ENCODE data around the gene DSCAM. TPM values are rescaled to one million over a fixed set of nuclear protein-coding genes. Genes with fewer than 3 reads are reported as not detected.

DSCAM gene
- total and polyA plus RNA-seq, 4 experiments from 2014 or later: not detected

DNA sequence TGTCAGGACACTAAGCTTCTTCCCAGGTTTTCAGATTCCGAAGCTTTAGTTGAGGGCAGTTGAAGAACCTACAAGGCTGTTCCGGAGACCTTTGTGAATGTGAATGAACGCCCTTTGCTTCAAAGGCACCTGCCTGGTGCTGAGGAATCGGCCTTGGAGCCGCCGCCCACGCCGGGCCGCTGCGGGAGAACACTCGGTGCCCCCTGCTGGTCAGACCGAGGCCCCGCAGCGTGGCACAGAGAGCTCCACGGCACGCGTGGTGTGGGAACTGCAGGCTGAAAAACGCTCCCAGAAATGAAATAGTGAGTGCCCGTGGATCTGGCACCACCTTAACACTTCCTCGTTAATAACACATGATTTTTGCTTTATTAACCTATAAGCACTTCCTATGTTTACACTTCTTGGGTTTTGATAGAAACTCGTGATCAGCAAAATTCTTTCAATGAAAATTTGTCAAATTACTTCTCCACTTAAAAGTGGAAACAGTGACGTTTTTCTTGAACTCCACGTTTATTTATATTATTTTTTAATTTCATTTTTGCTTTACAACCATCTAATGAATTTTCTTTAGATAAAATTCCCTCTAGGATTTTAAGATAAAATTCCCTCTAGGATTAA lies 460.6 kb downstream of the DSCAM start:
- H3K4me1 Mint-ChIP-seq: no peaks in the 10 kb centered on the region
- peaks cover 0 to 5% (median 0%) of the 10 kb centered on the region in 8 donors for H3K9me3 Mint-ChIP-seq
- intact Hi-C loops (cut with micrococcal nuclease): no loop called here
- no peaks in the 10 kb centered on the region for H3K27me3 ChIP-seq (ENCODE audit: insufficient read depth, low read length)
- H3K9me3 ChIP-seq (ENCODE audit: control insufficient read depth in 1 of 2, low read length in 2 of 2): no peaks in the 10 kb centered on the region
- peaks cover 0 to 2% of the 10 kb centered on the region in 2 donors for H3K27me3 Mint-ChIP-seq
- H3K36me3 ChIP-seq (ENCODE audit: insufficient read depth, low read length): no peaks in the 10 kb centered on the region
- H3K27ac Mint-ChIP-seq: no peak overlapping the region
- DNase-seq: peak in 1 of 5 donors; percentile 1
- H3K4me3 ChIP-seq (ENCODE audit: low read length in 2 of 2): no peak overlapping the region
- no peaks in the 10 kb centered on the region for H3K36me3 Mint-ChIP-seq
- H3K27ac ChIP-seq (ENCODE audit: low read depth, low read length): no peak overlapping the region
- ChIA-PET POLR2A (ENCODE audit: partially characterized antibody) (no interaction called here), CTCF (ENCODE audit: partially characterized antibody) (no interaction called here)
- H3K4me3 Mint-ChIP-seq: no peak overlapping the region
- no peaks in the 10 kb centered on the region for H3K4me1 ChIP-seq (ENCODE audit: insufficient read depth, low read length)

DNA sequence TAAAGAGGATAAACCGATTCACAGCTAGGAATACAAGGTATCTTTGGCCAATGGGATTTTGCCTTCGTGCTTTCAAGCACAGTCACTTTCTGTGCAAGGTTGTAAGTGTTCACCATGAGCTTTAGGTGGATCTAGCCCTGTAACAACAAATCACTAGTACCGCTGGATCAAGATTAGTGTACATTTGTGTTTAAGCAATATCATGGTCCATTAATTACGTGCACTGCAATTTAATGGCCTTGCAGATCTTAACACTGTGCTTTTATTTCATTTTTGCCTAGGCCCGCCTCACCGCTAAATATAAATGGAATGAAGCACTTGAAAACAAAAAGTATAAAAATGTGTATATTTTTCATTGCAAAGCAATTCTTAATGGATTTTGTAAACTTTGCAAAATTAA lies 461.1 kb downstream of the DSCAM start:
- Mint-ChIP-seq H3K4me3 (no peak overlapping the region), H3K4me1 (no peaks in the 10 kb centered on the region), H3K9me3 (peaks cover 0 to 4% (median under 1%) of the 10 kb centered on the region in 8 donors), H3K27me3 (peaks cover 0 to 2% of the 10 kb centered on the region in 2 donors), H3K27ac (no peak overlapping the region), H3K36me3 (no peaks in the 10 kb centered on the region)
- ChIA-PET CTCF (ENCODE audit: partially characterized antibody) (no interaction called here), POLR2A (ENCODE audit: partially characterized antibody) (no interaction called here)
- H3K4me3 ChIP-seq (ENCODE audit: low read length in 2 of 2): no peak overlapping the region
- intact Hi-C loops (cut with micrococcal nuclease): no loop called here
- no peaks in the 10 kb centered on the region for H3K4me1 ChIP-seq (ENCODE audit: insufficient read depth, low read length)
- H3K36me3 ChIP-seq (ENCODE audit: insufficient read depth, low read length): no peaks in the 10 kb centered on the region
- no peak for DNase-seq
- H3K9me3 ChIP-seq (ENCODE audit: control insufficient read depth in 1 of 2, low read length in 2 of 2): no peaks in the 10 kb centered on the region
- no peaks in the 10 kb centered on the region for H3K27me3 ChIP-seq (ENCODE audit: insufficient read depth, low read length)
- H3K27ac ChIP-seq (ENCODE audit: low read depth, low read length): no peak overlapping the region

- H3K4me1 Mint-ChIP-seq: no peaks in the 10 kb centered on the region
- Histone ChIP-seq H3K4me1 (ENCODE audit: insufficient read depth, low read length) (no peaks in the 10 kb centered on the region), H3K27ac (ENCODE audit: low read depth, low read length) (no peak overlapping the region), H3K36me3 (ENCODE audit: insufficient read depth, low read length) (no peaks in the 10 kb centered on the region), H3K9me3 (ENCODE audit: control insufficient read depth in 1 of 2, low read length in 2 of 2) (no peaks in the 10 kb centered on the region), H3K27me3 (ENCODE audit: insufficient read depth, low read length) (no peaks in the 10 kb centered on the region), H3K4me3 (ENCODE audit: low read length in 2 of 2) (no peak overlapping the region)
- no peaks in the 10 kb centered on the region for H3K36me3 Mint-ChIP-seq
- intact Hi-C loops (cut with micrococcal nuclease): no loop called here
- POLR2A ChIA-PET (ENCODE audit: partially characterized antibody): no interaction called here
- H3K4me3 Mint-ChIP-seq: no peak overlapping the region
- CTCF ChIA-PET (ENCODE audit: partially characterized antibody): no interaction called here
- DNase-seq: no peak
- H3K27me3 Mint-ChIP-seq: peaks cover 0 to 1% of the 10 kb centered on the region in 2 donors
- peaks cover 0 to 11% (median 3%) of the 10 kb centered on the region in 8 donors for H3K9me3 Mint-ChIP-seq
- H3K27ac Mint-ChIP-seq: no peak overlapping the region
Measured at GRCh38 chr21:40383951-40384350, 463.0 kb downstream of the DSCAM start.

GRCh38 chr21:40381111-40381510 lies 465.8 kb downstream of the DSCAM start:
- no peaks in the 10 kb centered on the region for H3K4me1 Mint-ChIP-seq
- Histone ChIP-seq H3K27ac (ENCODE audit: low read depth, low read length) (no peak overlapping the region), H3K4me3 (ENCODE audit: low read length in 2 of 2) (no peak overlapping the region), H3K9me3 (ENCODE audit: control insufficient read depth in 1 of 2, low read length in 2 of 2) (no peaks in the 10 kb centered on the region), H3K36me3 (ENCODE audit: insufficient read depth, low read length) (no peaks in the 10 kb centered on the region), H3K4me1 (ENCODE audit: insufficient read depth, low read length) (no peaks in the 10 kb centered on the region), H3K27me3 (ENCODE audit: insufficient read depth, low read length) (no peaks in the 10 kb centered on the region)
- CTCF ChIA-PET (ENCODE audit: partially characterized antibody): no interaction called here
- POLR2A ChIA-PET (ENCODE audit: partially characterized antibody): no interaction called here
- no peak overlapping the region for H3K27ac Mint-ChIP-seq
- peaks cover 0 to 13% (median 6%) of the 10 kb centered on the region in 8 donors for H3K9me3 Mint-ChIP-seq
- intact Hi-C loops (cut with micrococcal nuclease): no loop called here
- H3K27me3 Mint-ChIP-seq: peaks cover 0 to 1% of the 10 kb centered on the region in 2 donors
- H3K4me3 Mint-ChIP-seq: no peak overlapping the region
- no peak for DNase-seq
- no peaks in the 10 kb centered on the region for H3K36me3 Mint-ChIP-seq

DNA sequence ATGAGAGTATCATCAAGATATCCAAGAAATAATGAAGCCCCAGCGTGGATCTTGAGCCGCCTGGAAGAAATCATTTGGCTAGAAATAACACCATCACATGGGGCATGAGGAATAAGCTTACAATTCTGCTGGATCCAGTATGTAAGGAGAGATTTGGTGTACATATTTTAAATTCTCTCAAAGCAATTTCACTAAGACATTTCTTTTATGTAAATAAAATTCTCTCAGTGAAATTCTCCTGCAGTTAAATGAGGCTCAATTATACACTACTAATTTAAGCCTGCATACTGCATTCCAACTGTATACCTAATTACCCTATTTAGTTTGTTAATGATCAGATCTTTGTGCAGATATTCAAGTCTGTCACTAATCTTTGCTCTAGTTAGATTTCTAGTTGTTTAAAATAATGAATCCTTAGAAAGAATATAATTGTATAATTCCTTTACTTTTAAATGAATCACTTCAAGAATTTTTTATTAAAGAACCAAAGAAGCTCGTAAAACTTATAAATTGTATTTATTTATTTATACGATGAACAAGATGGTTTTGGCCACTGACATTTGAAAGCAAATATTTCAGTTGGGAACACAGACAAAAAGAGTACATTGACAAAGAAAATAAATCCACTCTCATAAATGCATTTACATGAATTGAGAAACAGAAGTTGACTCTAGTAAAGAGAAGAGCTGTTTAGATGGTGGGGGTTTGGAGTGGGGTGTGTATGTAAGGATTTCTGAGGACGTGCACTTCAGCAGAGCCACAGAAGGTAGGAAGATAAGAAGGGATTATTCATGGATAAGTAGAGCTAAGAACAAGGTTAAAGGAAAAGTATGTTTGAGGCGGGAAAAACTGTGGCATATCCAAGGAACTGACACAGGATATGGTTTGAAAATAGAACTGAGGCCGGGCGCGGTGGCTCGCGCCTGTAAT lies 466.8 kb downstream of the DSCAM start:
- Histone ChIP-seq H3K36me3 (ENCODE audit: insufficient read depth, low read length) (no peaks in the 10 kb centered on the region), H3K4me1 (ENCODE audit: insufficient read depth, low read length) (no peaks in the 10 kb centered on the region), H3K27me3 (ENCODE audit: insufficient read depth, low read length) (no peaks in the 10 kb centered on the region), H3K4me3 (ENCODE audit: low read length in 2 of 2) (no peak overlapping the region), H3K27ac (ENCODE audit: low read depth, low read length) (no peak overlapping the region), H3K9me3 (ENCODE audit: control insufficient read depth in 1 of 2, low read length in 2 of 2) (no peaks in the 10 kb centered on the region)
- intact Hi-C loops (cut with micrococcal nuclease): no loop called here
- H3K4me3 Mint-ChIP-seq: no peak overlapping the region
- H3K36me3 Mint-ChIP-seq: no peaks in the 10 kb centered on the region
- H3K27me3 Mint-ChIP-seq: peaks cover 0 to 1% of the 10 kb centered on the region in 2 donors
- CTCF ChIA-PET (ENCODE audit: partially characterized antibody): no interaction called here
- H3K4me1 Mint-ChIP-seq: no peaks in the 10 kb centered on the region
- DNase-seq: no peak
- POLR2A ChIA-PET (ENCODE audit: partially characterized antibody): no interaction called here
- H3K9me3 Mint-ChIP-seq: peaks cover 0 to 13% (median 4%) of the 10 kb centered on the region in 8 donors
- H3K27ac Mint-ChIP-seq: no peak overlapping the region

GRCh38 chr21:40377135-40377534 lies 469.8 kb downstream of the DSCAM start:
- ChIA-PET POLR2A (ENCODE audit: partially characterized antibody) (no interaction called here), CTCF (ENCODE audit: partially characterized antibody) (no interaction called here)
- Mint-ChIP-seq H3K27ac (no peak overlapping the region), H3K9me3 (peaks cover 0 to 13% (median 5%) of the 10 kb centered on the region in 8 donors), H3K4me3 (no peak overlapping the region), H3K27me3 (peaks cover 0 to 1% of the 10 kb centered on the region in 2 donors), H3K4me1 (no peaks in the 10 kb centered on the region), H3K36me3 (no peaks in the 10 kb centered on the region)
- Histone ChIP-seq H3K4me3 (ENCODE audit: low read length in 2 of 2) (no peak overlapping the region), H3K4me1 (ENCODE audit: insufficient read depth, low read length) (no peaks in the 10 kb centered on the region), H3K36me3 (ENCODE audit: insufficient read depth, low read length) (no peaks in the 10 kb centered on the region), H3K9me3 (ENCODE audit: control insufficient read depth in 1 of 2, low read length in 2 of 2) (no peaks in the 10 kb centered on the region), H3K27me3 (ENCODE audit: insufficient read depth, low read length) (no peaks in the 10 kb centered on the region), H3K27ac (ENCODE audit: low read depth, low read length) (no peak overlapping the region)
- intact Hi-C loops (cut with micrococcal nuclease): no loop called here
- DNase-seq: no peak

DNA sequence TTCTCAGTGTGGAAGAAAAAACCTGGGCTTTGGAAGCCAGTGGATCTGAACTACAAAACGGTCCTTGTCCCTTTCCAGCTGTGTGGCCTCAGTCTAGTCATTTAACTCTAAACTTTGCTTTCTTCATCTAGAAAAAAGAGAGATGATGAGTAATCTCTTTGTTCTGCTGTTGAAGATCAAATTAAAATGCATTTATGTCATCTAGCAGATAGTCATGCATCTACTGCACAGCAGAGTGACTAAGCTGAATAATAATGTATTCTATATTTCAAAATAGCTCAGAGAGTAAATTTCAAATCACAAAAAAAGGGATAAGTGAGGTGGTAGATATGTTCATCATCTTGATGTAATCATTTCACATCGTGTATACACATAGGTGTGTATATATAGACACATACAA lies 473.2 kb downstream of the DSCAM start:
- H3K27ac ChIP-seq (ENCODE audit: low read depth, low read length): no peak overlapping the region
- H3K36me3 ChIP-seq (ENCODE audit: insufficient read depth, low read length): no peaks in the 10 kb centered on the region
- no peaks in the 10 kb centered on the region for H3K27me3 ChIP-seq (ENCODE audit: insufficient read depth, low read length)
- H3K9me3 ChIP-seq (ENCODE audit: control insufficient read depth in 1 of 2, low read length in 2 of 2): no peaks in the 10 kb centered on the region
- DNase-seq: no peak
- no peak overlapping the region for H3K4me3 Mint-ChIP-seq
- no peaks in the 10 kb centered on the region for H3K36me3 Mint-ChIP-seq
- H3K27me3 Mint-ChIP-seq: no peaks in the 10 kb centered on the region
- no peaks in the 10 kb centered on the region for H3K4me1 Mint-ChIP-seq
- no peak overlapping the region for H3K4me3 ChIP-seq (ENCODE audit: low read length in 2 of 2)
- no peaks in the 10 kb centered on the region for H3K4me1 ChIP-seq (ENCODE audit: insufficient read depth, low read length)
- H3K27ac Mint-ChIP-seq: no peak overlapping the region
- CTCF ChIA-PET (ENCODE audit: partially characterized antibody): no interaction called here
- intact Hi-C loops (cut with micrococcal nuclease): no loop called here
- peaks cover 0 to 5% (median 0%) of the 10 kb centered on the region in 8 donors for H3K9me3 Mint-ChIP-seq
- POLR2A ChIA-PET (ENCODE audit: partially characterized antibody): no interaction called here
